Neural progenitor cell (in vitro differentiated cells): ENCODE data around the gene KCNJ18.

Source experiments
- CTCF ChIP-seq: fragments of 200-600 bp; sonication (generic); IDR thresholded peaks from 2 replicates; pipeline ENCODE4 v1.5.1; 2017; ENCODE audit warnings: antibody characterized with exemption, mild to moderate bottlenecking
- EZH2 ChIP-seq: fragments of 200-600 bp; sonication (generic); IDR thresholded peaks from 2 replicates; pipeline ENCODE4 v1.6.1; 2017; ENCODE audit warnings: antibody characterized with exemption, mild to moderate bottlenecking, moderate library complexity
- EZH2phosphoT487 ChIP-seq: fragments of 200-600 bp; sonication (generic); IDR thresholded peaks from 2 replicates; pipeline ENCODE4 v1.6.1; 2017; ENCODE audit warnings: antibody characterized with exemption

GRCh38 chr17:21686165-21687015 is 5.9 kb upstream of the KCNJ18 start:
- TF ChIP-seq CTCF: no peak
- no peak for TF ChIP-seq EZH2
- no peak for TF ChIP-seq EZH2phosphoT487
